Keratinocyte (primary cell): ENCODE results near the gene MEF2A. TPM values are rescaled to one million over a fixed set of nuclear protein-coding genes. Genes with fewer than 3 reads are reported as not detected.
A peak's percentile ranks its signal among the peaks of the same experiment; 100 is the strongest.

ENCODE experiments used
- DNase-seq: peaks from one replicate; pipeline ENCODE4 v3.0.0-alpha.2; 2011; ENCODE audit warnings: low read depth, missing footprints, low spot score
- FAIRE-seq: peaks from 2 replicates; lab custom pipeline; 2011; peaks lifted over from hg19 to GRCh38; lab: Jason Lieb, UNC
- H2AFZ ChIP-seq: 2 replicates; pipeline ENCODE4 v1.6.0; 2012; ENCODE audit warnings: low read length, control low read depth, inconsistent platforms; ENCODE audit not compliant: control insufficient read depth
- H3K27ac ChIP-seq: 2 replicates; pipeline ENCODE4 v1.5.1; 2011; ENCODE audit warnings: low read length; ENCODE audit not compliant: control insufficient read depth, insufficient read depth
- H3K27me3 ChIP-seq: 3 replicates; pipeline ENCODE4 v1.6.0; 2011; ENCODE audit warnings: low read length; ENCODE audit not compliant: control insufficient read depth, insufficient read depth; ENCODE audit errors: extremely low read depth
- H3K36me3 ChIP-seq, 2 experiments: 2 replicates in 1 of 2; 3 replicates in 1 of 2; pipeline ENCODE4 v1.5.1; 2011; ENCODE audit warnings: low read length in 2 of 2, mild to moderate bottlenecking in 1 of 2; ENCODE audit not compliant: control insufficient read depth in 2 of 2, insufficient read depth in 2 of 2; ENCODE audit errors: extremely low read depth in 1 of 2
- H3K4me1 ChIP-seq: 3 replicates; pipeline ENCODE4 v1.5.1; 2011; ENCODE audit warnings: low read length; ENCODE audit not compliant: control insufficient read depth, insufficient read depth; ENCODE audit errors: extremely low read depth
- H3K4me2 ChIP-seq: 3 replicates; pipeline ENCODE4 v1.6.0; 2011; ENCODE audit warnings: low read depth, low read length; ENCODE audit not compliant: control insufficient read depth, insufficient read depth; ENCODE audit errors: extremely low read depth
- H3K4me3 ChIP-seq, 3 experiments: fragments of 200-600 bp in 1 of 3; sonication (generic) in 1 of 3; 2 replicates in 2 of 3; 3 replicates in 1 of 3; pipeline ENCODE4 v1.5.1; 2011 to 2016; ENCODE audit warnings: low read length in 3 of 3, mild to moderate bottlenecking in 3 of 3, control low read depth in 2 of 3, inconsistent platforms in 1 of 3, low read depth in 1 of 3, mixed read lengths in 1 of 3, mixed run types in 1 of 3, moderate library complexity in 1 of 3; ENCODE audit not compliant: control insufficient read depth in 2 of 3, insufficient read depth in 2 of 3; ENCODE audit errors: extremely low read depth in 1 of 3
- H3K79me2 ChIP-seq: 2 replicates; pipeline ENCODE4 v1.6.0; 2012; ENCODE audit warnings: low read length; ENCODE audit not compliant: control insufficient read depth, insufficient read depth
- H3K9ac ChIP-seq: 3 replicates; pipeline ENCODE4 v1.6.0; 2011; ENCODE audit warnings: low read length; ENCODE audit not compliant: control insufficient read depth, insufficient read depth; ENCODE audit errors: extremely low read depth
- H3K9me1 ChIP-seq: 3 replicates; pipeline ENCODE4 v1.6.0; 2011; ENCODE audit warnings: low read length; ENCODE audit not compliant: control insufficient read depth, insufficient read depth; ENCODE audit errors: extremely low read depth
- H3K9me3 ChIP-seq: 2 replicates; pipeline ENCODE4 v1.5.1; 2012; ENCODE audit warnings: low read depth, low read length; ENCODE audit not compliant: control insufficient read depth
- H4K20me1 ChIP-seq: 3 replicates; pipeline ENCODE4 v1.6.0; 2011; ENCODE audit warnings: low read length; ENCODE audit not compliant: control insufficient read depth, insufficient read depth; ENCODE audit errors: extremely low read depth
- CTCF ChIP-seq, 3 experiments: IDR thresholded peaks in 1 of 3; conservative IDR thresholded peaks in 1 of 3; optimal IDR thresholded peaks in 1 of 3; 2 replicates in 2 of 3; 3 replicates in 1 of 3; pipeline versions ENCODE3 to v1.5.1; 2011; ENCODE audit warnings: low read length in 3 of 3, mild to moderate bottlenecking in 3 of 3, moderate library complexity in 2 of 3, control low read depth in 1 of 3, inconsistent platforms in 1 of 3; ENCODE audit not compliant: insufficient read depth in 2 of 3; ENCODE audit errors: extremely low read depth in 1 of 3
- EZH2 ChIP-seq: IDR thresholded peaks from one replicate; pipeline ENCODE4 v1.6.1; 2012; ENCODE audit warnings: inconsistent platforms, mild to moderate bottlenecking, low read length, moderate library complexity
- dilution Hi-C: fragments of 300-500 bp; cut with MboI; formaldehyde crosslinking; loops from one replicate; pipeline ENCODE4 v1.7.0; 2020; ENCODE audit warnings: low sequenced_read_pairs; ENCODE audit not compliant: extremely low pct_ligation_motif_present
- polyA plus RNA-seq, 5 experiments: library from polyadenylated mRNA; depleted of rRNA in 3 of 5; stranded (reverse) in 3 of 5; stranded (forward) in 1 of 5; unstranded in 1 of 5; fragments of >200 nt; gene quantifications; 1 replicate in 1 of 5; 2 replicates in 3 of 5; 3 replicates in 1 of 5; pipeline versions ENCODE4 v1.2.1 to v1.2.3, GENCODE V29; 2011 to 2012; ENCODE audit warnings: missing spikeins in 2 of 5, low read depth in 1 of 5, low replicate concordance in 1 of 5

MEF2A gene
- polyA plus RNA-seq, 1 donor (not counting 4 experiments of a cell fraction or from before 2014, with no cell fraction given) = 27.4 TPM

GRCh38 chr15:99732124-99732750, 166.5 kb downstream of the MEF2A start:
- H4K20me1 ChIP-seq = no peaks in the 10 kb centered on the region
- H3K4me2 ChIP-seq = peak overlapping the region; percentile 100
- peak overlapping the region; percentile 82 for H3K9ac ChIP-seq
- peak; percentile 63 for FAIRE-seq
- H3K27me3 ChIP-seq = no peaks in the 10 kb centered on the region
- TF ChIP-seq EZH2 = no peak
- TF ChIP-seq CTCF (optimal IDR thresholded peaks at IDR 0.05 in 1 of 3, IDR thresholded peaks at IDR 0.05 in 1 of 3, conservative IDR thresholded peaks at IDR 0.05 in 1 of 3; ENCODE audit: extremely low read depth in 1 of 3, insufficient read depth in 2 of 3, low read length in 3 of 3) = no peak
- peaks cover 3% of the 10 kb centered on the region for H3K9me1 ChIP-seq
- peak overlapping the region; percentile 82 to 84 (median 83) for H3K4me3 ChIP-seq
- peaks cover 24% of the 10 kb centered on the region for H3K4me1 ChIP-seq
- DNase-seq = no peak
- H2AFZ ChIP-seq = peak overlapping the region; percentile 66
- peak overlapping the region; percentile 69 for H3K27ac ChIP-seq
- H3K79me2 ChIP-seq = no peaks in the 10 kb centered on the region
- H3K36me3 ChIP-seq = peaks cover 7 to 13% of the 10 kb centered on the region in 2 experiments
- dilution Hi-C loops = no loop called here
- no peaks in the 10 kb centered on the region for H3K9me3 ChIP-seq

DNA sequence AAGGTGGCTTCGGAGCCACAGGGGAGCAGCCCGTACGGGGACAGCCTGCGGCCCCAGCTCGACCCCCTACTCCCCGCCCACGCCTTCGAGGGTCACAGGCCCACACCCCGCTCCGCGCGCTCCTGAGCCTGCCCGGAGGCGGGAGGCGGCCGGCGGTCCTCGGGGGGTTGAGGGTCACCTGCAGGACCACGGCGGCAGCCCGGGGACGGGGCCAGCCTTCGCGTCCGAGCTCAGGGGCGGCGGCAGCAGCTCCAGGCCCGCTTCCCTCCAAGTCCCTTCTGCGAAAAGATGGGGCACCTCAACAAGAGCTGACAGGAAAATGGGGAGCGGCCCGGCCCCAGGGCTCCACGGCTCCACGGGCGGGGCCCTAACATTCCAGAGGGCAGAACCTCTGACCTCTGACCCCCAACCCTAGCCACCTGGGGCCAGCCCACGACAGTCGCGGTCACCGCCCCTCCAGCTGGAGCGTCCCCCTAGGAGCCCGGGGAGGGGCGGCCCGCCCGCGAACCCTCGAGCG, 167.0 kb downstream of the MEF2A start:
- no peaks in the 10 kb centered on the region for H3K79me2 ChIP-seq
- peak overlapping the region; percentile 82 to 84 (median 83) for H3K4me3 ChIP-seq
- FAIRE-seq (no peak), DNase-seq (no peak)
- H3K36me3 ChIP-seq = peaks cover 7 to 13% of the 10 kb centered on the region in 2 experiments
- H3K9me1 ChIP-seq = peaks cover 3% of the 10 kb centered on the region
- TF ChIP-seq EZH2 (no peak), CTCF (optimal IDR thresholded peaks at IDR 0.05 in 1 of 3, IDR thresholded peaks at IDR 0.05 in 1 of 3, conservative IDR thresholded peaks at IDR 0.05 in 1 of 3; ENCODE audit: extremely low read depth in 1 of 3, insufficient read depth in 2 of 3, low read length in 3 of 3) (no peak)
- peak overlapping the region; percentile 66 for H2AFZ ChIP-seq
- no peaks in the 10 kb centered on the region for H4K20me1 ChIP-seq
- H3K9ac ChIP-seq = peak overlapping the region; percentile 82
- dilution Hi-C loops = no loop called here
- H3K4me2 ChIP-seq = peak overlapping the region; percentile 100
- H3K27ac ChIP-seq = peak overlapping the region; percentile 69
- H3K27me3 ChIP-seq = no peaks in the 10 kb centered on the region
- H3K4me1 ChIP-seq = peaks cover 24% of the 10 kb centered on the region
- no peaks in the 10 kb centered on the region for H3K9me3 ChIP-seq
